Spleen (tissue), 11 donors: ENCODE results near the gene ICE2. TPM values are rescaled to one million over a fixed set of nuclear protein-coding genes. Genes with fewer than 3 reads are reported as not detected.

Source experiments
- DNase-seq: peaks from one replicate; pipeline ENCODE4 v3.0.0-alpha.2; 2020
- H3K27ac ChIP-seq, 8 donors: fragments of 200-600 bp; sonication (generic) in 7 of 8; 1 replicate in 4 of 8; 2 replicates in 4 of 8; pipeline versions ENCODE4 v1.5.0 to v1.8.0; 2016 to 2021; ENCODE audit warnings: inconsistent platforms in 4 of 8, mild to moderate bottlenecking in 4 of 8, moderate library complexity in 1 of 8
- H3K27me3 ChIP-seq, 7 donors: fragments of 200-600 bp; sonication (generic) in 6 of 7; replicated peaks in 1 of 7; 1 replicate in 4 of 7; 2 replicates in 3 of 7; pipeline versions ENCODE4 v1.5.0 to v1.8.0; 2016 to 2021; ENCODE audit warnings: inconsistent platforms in 3 of 7, mild to moderate bottlenecking in 1 of 7
- H3K36me3 ChIP-seq, 6 donors: fragments of 200-600 bp; sonication (generic) in 5 of 6; 1 replicate in 4 of 6; 2 replicates in 2 of 6; pipeline versions ENCODE4 v1.5.0 to v1.8.0; 2016 to 2021; ENCODE audit warnings: inconsistent platforms in 2 of 6
- H3K4me1 ChIP-seq, 6 donors: fragments of 200-600 bp; sonication (generic) in 5 of 6; 1 replicate in 3 of 6; 2 replicates in 3 of 6; pipeline versions ENCODE4 v1.5.0 to v1.8.0; 2016 to 2021; ENCODE audit warnings: inconsistent platforms in 3 of 6
- H3K4me3 ChIP-seq, 8 donors: fragments of 200-600 bp; sonication (generic) in 7 of 8; 1 replicate in 4 of 8; 2 replicates in 4 of 8; pipeline versions ENCODE4 v1.5.0 to v1.8.0; 2016 to 2021; ENCODE audit warnings: inconsistent platforms in 4 of 8, mild to moderate bottlenecking in 4 of 8, moderate library complexity in 2 of 8
- H3K9me3 ChIP-seq, 8 donors: fragments of 200-600 bp; sonication (generic) in 7 of 8; 1 replicate in 4 of 8; 2 replicates in 4 of 8; pipeline versions ENCODE4 v1.5.0 to v1.8.0; 2016 to 2021; ENCODE audit warnings: inconsistent platforms in 4 of 8
- POLR2A ChIP-seq, 3 donors: fragments of 450-650 bp; IDR thresholded peaks; one replicate each; pipeline ENCODE4 v1.5.1; 2017; ENCODE audit warnings: antibody characterized with exemption in 3 of 3, mild to moderate bottlenecking in 1 of 3
- POLR2AphosphoS5 ChIP-seq, 3 donors: sonication (generic); formaldehyde crosslinking; IDR thresholded peaks; one replicate each; pipeline ENCODE4 v1.5.1; 2017; ENCODE audit warnings: antibody characterized with exemption in 3 of 3
- WGBS, 5 donors: extraction: QIAGEN DNeasy Blood & Tissue Kit in 3 of 5; methylation state at CpG; one replicate each; pipeline versions ENCODE4 v1.1.5 to v1.1.7; 2013 to 2018; 5-methylcytosine and 5-hydroxymethylcytosine counted together
- intact Hi-C: fragments of 100-400 bp; cut with DNase I; formaldehyde crosslinking; loops from one replicate; pipeline ENCODE4 v1.15.0; 2023; ENCODE audit warnings: low total_unique reads
- polyA plus RNA-seq, 3 donors: library from polyadenylated mRNA; stranded (reverse); fragments of 200-250 nt; gene quantifications; one replicate each; pipeline ENCODE4 v1.2.1, GENCODE V29; 2013
- total RNA-seq, 7 donors: library from RNA; depleted of rRNA in 3 of 7; stranded (reverse); fragments of >200 nt in 3 of 7; fragmentation: NEBNext Ultra II Directional in 4 of 7; extraction: Animal tissue kit (Norgen Biotek cat#: 25700) in 4 of 7; gene quantifications; one replicate each; pipeline versions ENCODE4 v1.1.0 to v1.2.1, GENCODE V29; 2016 to 2021
- TF ChIP-seq, protein P1 (sequence below), 11 experiments: fragments of 200-600 bp in 7 of 11; fragments of 450-650 bp in 4 of 11; sonication (generic) in 4 of 11; IDR thresholded peaks in 8 of 11; conservative IDR thresholded peaks in 3 of 11; 1 replicate in 7 of 11; 2 replicates in 4 of 11; pipeline versions ENCODE4 v1.4.0 to v1.8.0; 2016 to 2021; ENCODE audit warnings: antibody characterized with exemption in 11 of 11, inconsistent platforms in 4 of 11, mild to moderate bottlenecking in 1 of 11
- donor health status: healthy with polysubstance abuse.
- donor health status: DM: no; HTN: no; CAD: no; lungs with moderate emphysema.
- donor health status: DM: no; HTN: no; CAD: no.
- donor health status: Bipolar disorder and iron deficiency.
- donor health status: healthy.
- donor health status: DM: no; HTN: no; CAD: no.
- donor health status: DM: yes; HTN: yes; CAD: no.

The ICE2 gene
- total and polyA plus RNA-seq, 10 donors = 15.8 to 66.4 (median 46.9) TPM

DNA sequence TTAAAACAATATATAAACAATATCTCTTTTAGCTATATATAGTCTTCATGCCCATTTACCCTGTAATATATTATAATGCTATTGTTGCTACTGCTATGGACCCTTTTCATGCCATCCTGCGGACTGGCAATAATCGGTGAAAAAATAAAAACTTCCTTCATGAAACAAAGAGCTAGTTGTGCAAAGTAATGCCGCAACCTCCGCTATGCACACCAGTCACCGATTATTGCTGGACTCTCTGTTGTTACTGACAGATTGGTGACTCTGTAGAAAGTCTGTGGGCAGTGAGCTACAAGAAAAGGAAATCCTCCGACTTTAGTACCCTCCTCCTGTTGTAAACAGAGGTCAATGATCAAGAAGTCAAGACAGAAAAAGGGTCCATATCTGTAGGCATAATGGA, 17.9 kb upstream of the ICE2 start:
- Histone ChIP-seq H3K4me3 (no peak overlapping the region), H3K4me1 (no peaks in the 10 kb centered on the region), H3K36me3 (peaks cover 0 to 70% (median 32%) of the 10 kb centered on the region in 6 donors), H3K9me3 (no peaks in the 10 kb centered on the region), H3K27me3 (no peaks in the 10 kb centered on the region), H3K27ac (no peak overlapping the region)
- TF ChIP-seq, protein P1, sequence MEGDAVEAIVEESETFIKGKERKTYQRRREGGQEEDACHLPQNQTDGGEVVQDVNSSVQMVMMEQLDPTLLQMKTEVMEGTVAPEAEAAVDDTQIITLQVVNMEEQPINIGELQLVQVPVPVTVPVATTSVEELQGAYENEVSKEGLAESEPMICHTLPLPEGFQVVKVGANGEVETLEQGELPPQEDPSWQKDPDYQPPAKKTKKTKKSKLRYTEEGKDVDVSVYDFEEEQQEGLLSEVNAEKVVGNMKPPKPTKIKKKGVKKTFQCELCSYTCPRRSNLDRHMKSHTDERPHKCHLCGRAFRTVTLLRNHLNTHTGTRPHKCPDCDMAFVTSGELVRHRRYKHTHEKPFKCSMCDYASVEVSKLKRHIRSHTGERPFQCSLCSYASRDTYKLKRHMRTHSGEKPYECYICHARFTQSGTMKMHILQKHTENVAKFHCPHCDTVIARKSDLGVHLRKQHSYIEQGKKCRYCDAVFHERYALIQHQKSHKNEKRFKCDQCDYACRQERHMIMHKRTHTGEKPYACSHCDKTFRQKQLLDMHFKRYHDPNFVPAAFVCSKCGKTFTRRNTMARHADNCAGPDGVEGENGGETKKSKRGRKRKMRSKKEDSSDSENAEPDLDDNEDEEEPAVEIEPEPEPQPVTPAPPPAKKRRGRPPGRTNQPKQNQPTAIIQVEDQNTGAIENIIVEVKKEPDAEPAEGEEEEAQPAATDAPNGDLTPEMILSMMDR (IDR thresholded peaks at IDR 0.05 in 8 of 11, conservative IDR thresholded peaks at IDR 0.05 in 3 of 11) = no peak
- no peak for TF ChIP-seq POLR2AphosphoS5 (IDR thresholded peaks at IDR 0.05)
- 87 to 96% (median 93%) methylated on average over 6 of the region's 6 CpGs for WGBS, 5 donors
- no peak for DNase-seq
- intact Hi-C loops = no loop called here

DNA sequence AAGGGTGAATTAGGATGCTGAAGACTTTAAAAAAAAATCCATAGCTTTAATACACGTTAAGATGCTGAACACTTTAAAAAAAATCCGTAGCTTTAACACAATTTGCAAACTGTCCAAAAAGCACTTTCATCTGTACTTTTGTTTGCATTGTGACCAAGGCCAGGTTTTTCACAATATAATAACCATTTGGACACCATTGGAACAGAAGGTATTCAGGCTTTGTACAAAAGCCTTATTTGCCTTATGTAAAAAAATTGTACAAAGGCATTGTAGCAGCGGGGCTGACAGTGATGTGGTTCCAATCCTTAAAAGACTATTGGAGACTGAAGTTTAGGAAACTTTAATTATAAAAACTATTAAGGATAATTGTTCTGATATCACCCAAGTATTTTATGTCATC, 15.2 kb upstream of the ICE2 start:
- 82 to 92% (median 83%) methylated on average over 3 of the region's 3 CpGs for WGBS, 5 donors
- Histone ChIP-seq H3K9me3 (no peaks in the 10 kb centered on the region), H3K27me3 (no peaks in the 10 kb centered on the region), H3K27ac (no peak overlapping the region), H3K4me1 (no peaks in the 10 kb centered on the region), H3K4me3 (no peak overlapping the region), H3K36me3 (peaks cover 0 to 49% (median 16%) of the 10 kb centered on the region in 6 donors)
- intact Hi-C loops = no loop called here
- TF ChIP-seq POLR2AphosphoS5 (IDR thresholded peaks at IDR 0.05) (no peak), POLR2A (IDR thresholded peaks at IDR 0.05) (no peak)
- TF ChIP-seq, protein P1 (IDR thresholded peaks at IDR 0.05 in 8 of 11, conservative IDR thresholded peaks at IDR 0.05 in 3 of 11) = no peak
- no peak for DNase-seq

DNA sequence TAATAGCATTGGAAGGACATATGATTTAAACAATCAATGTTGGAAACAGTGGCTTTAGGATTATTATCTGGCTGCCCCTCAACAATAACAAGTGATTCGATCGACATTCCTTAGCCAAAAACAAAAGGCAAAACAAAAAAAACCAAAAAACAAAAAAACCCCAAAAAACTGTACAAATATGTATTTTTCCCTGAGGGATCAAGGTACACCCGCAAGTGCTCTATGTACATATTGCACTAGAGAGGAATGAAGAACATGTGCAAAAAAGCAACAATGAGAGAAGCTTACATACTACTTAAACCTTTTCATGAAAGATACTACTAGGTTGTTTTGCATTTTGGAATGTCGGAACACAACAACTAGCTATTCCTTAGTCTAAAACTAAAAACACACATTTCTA, 14.2 kb upstream of the ICE2 start:
- Histone ChIP-seq H3K9me3 (no peaks in the 10 kb centered on the region), H3K4me1 (no peaks in the 10 kb centered on the region), H3K36me3 (peaks cover 0 to 42% (median 10%) of the 10 kb centered on the region in 6 donors), H3K27ac (no peak overlapping the region), H3K4me3 (no peak overlapping the region), H3K27me3 (no peaks in the 10 kb centered on the region)
- no peak for TF ChIP-seq POLR2A (IDR thresholded peaks at IDR 0.05)
- TF ChIP-seq, protein P1 (IDR thresholded peaks at IDR 0.05 in 8 of 11, conservative IDR thresholded peaks at IDR 0.05 in 3 of 11) = no peak
- no peak for TF ChIP-seq POLR2AphosphoS5 (IDR thresholded peaks at IDR 0.05)
- 95 to 99% (median 97%) methylated on average over 4 of the region's 4 CpGs for WGBS, 5 donors
- intact Hi-C loops = no loop called here
- no peak for DNase-seq

DNA sequence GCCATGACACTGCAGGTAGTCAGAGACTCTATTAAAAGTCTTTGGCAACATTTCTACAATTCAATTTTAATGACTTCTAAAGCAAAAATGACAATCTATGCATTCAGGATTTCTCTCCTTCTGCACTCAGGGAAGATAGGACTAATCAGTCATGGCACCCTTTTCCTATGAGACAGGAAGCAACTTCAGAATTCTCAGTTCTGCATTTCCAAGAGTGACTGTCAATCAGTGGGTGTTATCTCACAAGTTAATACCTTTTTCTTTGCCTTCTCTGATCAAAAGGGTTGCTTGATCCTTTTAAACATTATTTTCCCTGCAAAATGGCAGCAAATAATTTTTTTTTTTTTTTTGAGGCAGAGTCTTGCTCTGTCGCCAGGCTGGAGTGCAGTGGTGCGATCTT, 7.8 kb upstream of the ICE2 start:
- TF ChIP-seq, protein P1 (IDR thresholded peaks at IDR 0.05 in 8 of 11, conservative IDR thresholded peaks at IDR 0.05 in 3 of 11) = no peak
- TF ChIP-seq POLR2AphosphoS5 (IDR thresholded peaks at IDR 0.05) (no peak), POLR2A (IDR thresholded peaks at IDR 0.05) (no peak)
- DNase-seq = no peak
- WGBS, 5 donors = 95 to 100% (median 98%) methylated on average over 2 of the region's 2 CpGs

More for the DNA sequence above, 7.8 kb upstream of the ICE2 start:
- no peaks in the 10 kb centered on the region for H3K9me3 ChIP-seq
- H3K4me1 ChIP-seq = peaks cover 0 to 6% (median 0%) of the 10 kb centered on the region in 6 donors
- H3K36me3 ChIP-seq = peaks cover 0 to 7% (median 0%) of the 10 kb centered on the region in 6 donors
- H3K27ac ChIP-seq = no peak overlapping the region
- intact Hi-C loops = no loop called here
- H3K27me3 ChIP-seq = no peaks in the 10 kb centered on the region
- no peak overlapping the region for H3K4me3 ChIP-seq
